PFSK-1 (cell line): ENCODE measurements around the gene MYO5B.

Source experiments
- POLR2AphosphoS5 ChIP-seq: IDR thresholded peaks from 2 replicates; pipeline ENCODE4 v1.6.1; 2012; ENCODE audit warnings: low read depth, mild to moderate bottlenecking, control low read depth, low read length, moderate library complexity
- REST ChIP-seq, 2 experiments: IDR thresholded peaks; 2 replicates each; pipeline versions ENCODE4 v1.6.1 to v1.8.0; 2011 to 2012; ENCODE audit warnings: low read depth in 2 of 2, low read length in 2 of 2, control low read depth in 1 of 2, inconsistent platforms in 1 of 2, mild to moderate bottlenecking in 1 of 2, moderate library complexity in 1 of 2; ENCODE audit not compliant: insufficient read depth in 1 of 2
- SIN3A ChIP-seq: IDR thresholded peaks from 2 replicates; pipeline ENCODE4 v1.6.1; 2012; ENCODE audit warnings: mild to moderate bottlenecking, low read length, moderate library complexity, borderline replicate concordance; ENCODE audit not compliant: insufficient read depth
- TAF1 ChIP-seq: IDR thresholded peaks from 2 replicates; pipeline ENCODE4 v1.6.1; 2012; ENCODE audit warnings: low read length, control low read depth, borderline replicate concordance; ENCODE audit not compliant: insufficient read depth

- no peak for TF ChIP-seq POLR2AphosphoS5
- TF ChIP-seq REST (IDR thresholded peaks at IDR 0.05; ENCODE audit: insufficient read depth in 1 of 2, low read depth in 2 of 2, low read length in 2 of 2) = no peak
- no peak for TF ChIP-seq TAF1
- TF ChIP-seq SIN3A = no peak
These were observed 934 bp downstream of the MYO5B start for GRCh38 chr18:50193796-50194630.
